Mucosa of stomach (tissue), 1 donor: ENCODE results near the gene LDLRAD3.
"Not testable (repeated sequence)": the region's sequence is repeated elsewhere in the genome, so short reads cannot be mapped to it uniquely, and the experiment has no call there.

Experiments used
- H3K27me3 ChIP-seq: one replicate; pipeline ENCODE4 v1.7.0; 2013; ENCODE audit warnings: mild to moderate bottlenecking, low read length; ENCODE audit not compliant: control insufficient read depth, insufficient read depth
- H3K36me3 ChIP-seq: one replicate; pipeline ENCODE4 v1.7.0; 2013; ENCODE audit warnings: low read length; ENCODE audit not compliant: control insufficient read depth, insufficient read depth
- H3K4me1 ChIP-seq: one replicate; pipeline ENCODE4 v1.7.0; 2013; ENCODE audit warnings: mild to moderate bottlenecking, low read length; ENCODE audit not compliant: control insufficient read depth, insufficient read depth
- H3K4me3 ChIP-seq: one replicate; pipeline ENCODE4 v1.7.0; 2013; ENCODE audit warnings: low read length
- H3K9ac ChIP-seq: one replicate; pipeline ENCODE4 v1.7.0; 2013; ENCODE audit warnings: mild to moderate bottlenecking, low read length, moderate library complexity
- H3K9me3 ChIP-seq: one replicate; pipeline ENCODE4 v1.7.0; 2013; ENCODE audit warnings: mild to moderate bottlenecking, low read length, moderate library complexity; ENCODE audit not compliant: control insufficient read depth
- donor health status: Pancreatic carcinoma.

LDLRAD3 gene, protein sequence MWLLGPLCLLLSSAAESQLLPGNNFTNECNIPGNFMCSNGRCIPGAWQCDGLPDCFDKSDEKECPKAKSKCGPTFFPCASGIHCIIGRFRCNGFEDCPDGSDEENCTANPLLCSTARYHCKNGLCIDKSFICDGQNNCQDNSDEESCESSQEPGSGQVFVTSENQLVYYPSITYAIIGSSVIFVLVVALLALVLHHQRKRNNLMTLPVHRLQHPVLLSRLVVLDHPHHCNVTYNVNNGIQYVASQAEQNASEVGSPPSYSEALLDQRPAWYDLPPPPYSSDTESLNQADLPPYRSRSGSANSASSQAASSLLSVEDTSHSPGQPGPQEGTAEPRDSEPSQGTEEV

DNA sequence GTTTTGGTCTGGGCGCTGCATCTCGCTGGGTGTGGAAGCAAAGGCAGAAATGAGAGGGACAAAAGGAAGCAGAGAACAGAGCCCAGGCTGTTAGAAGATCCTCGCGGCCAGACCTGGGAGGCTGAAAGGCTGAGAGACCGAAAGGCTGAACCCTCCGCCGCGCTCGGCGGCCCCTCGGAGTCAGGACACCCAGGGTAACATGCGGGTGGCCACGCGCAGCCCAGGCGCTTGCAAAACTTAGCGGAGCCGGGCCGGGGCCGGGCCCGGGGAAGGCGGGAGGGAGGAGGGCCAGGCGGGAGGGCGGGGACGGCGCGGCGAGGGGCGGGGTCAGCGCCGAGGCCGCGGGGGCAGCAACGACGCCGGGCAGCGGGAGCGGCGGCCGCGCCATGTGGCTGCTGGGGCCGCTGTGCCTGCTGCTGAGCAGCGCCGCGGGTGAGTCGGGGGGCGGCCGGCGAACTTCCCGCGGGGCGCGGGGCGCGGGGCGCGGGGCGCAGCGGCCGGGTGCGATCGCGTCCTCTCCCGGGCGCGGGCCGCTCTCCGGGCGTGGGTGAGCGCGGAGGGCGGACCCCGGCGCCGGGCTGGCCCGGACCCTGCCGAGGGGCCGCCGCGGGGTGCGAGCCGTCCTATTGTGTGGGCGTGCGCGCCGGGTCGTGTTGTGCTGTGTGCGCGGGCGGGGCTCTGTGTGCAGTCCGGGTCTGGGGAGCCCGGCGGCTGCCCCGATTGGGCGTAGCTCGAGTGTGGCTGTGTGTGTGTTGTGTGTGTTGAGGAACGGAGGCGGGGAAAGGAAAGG is at the start of gene LDLRAD3:
TSS of gene LDLRAD3 (plus strand) at position 350 of the 790 bp plus-strand sequence. CDS start at position 387, 37 bp downstream.
- H3K27me3 ChIP-seq, result peaks cover 23% of the 10 kb centered on the region
- peak within 1 kb of the TSS; percentile 42 for H3K9ac ChIP-seq
- peak within 1 kb of the TSS; percentile 21 for H3K4me3 ChIP-seq
- no peaks in the 10 kb centered on the region for H3K36me3 ChIP-seq
- H3K4me1 ChIP-seq, result peaks cover 5% of the 10 kb centered on the region
- no peaks in the 10 kb centered on the region for H3K9me3 ChIP-seq

DNA sequence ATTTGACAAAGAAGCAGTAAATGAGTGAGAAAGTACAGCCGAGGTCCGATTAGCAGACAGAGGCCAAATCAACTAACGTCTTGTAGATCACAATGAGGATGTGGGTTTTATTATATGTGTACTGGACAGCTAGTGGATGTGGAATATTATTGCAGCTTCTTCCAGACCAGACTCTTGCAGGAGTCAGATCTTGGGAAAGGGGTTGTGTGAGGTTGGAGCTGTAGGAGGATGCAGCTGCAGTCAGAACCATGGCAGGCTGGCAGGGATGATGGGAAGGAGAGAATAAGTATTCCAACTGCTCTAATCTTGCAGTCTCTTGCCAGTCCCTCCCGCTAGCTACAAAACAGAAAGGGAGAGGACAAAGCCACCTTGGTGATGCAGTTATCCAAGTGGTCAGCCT is 46.8 kb upstream of the LDLRAD3 start:
- Histone ChIP-seq H3K27me3 (no peaks in the 10 kb centered on the region), H3K4me1 (no peaks in the 10 kb centered on the region), H3K9ac (no peak overlapping the region), H3K36me3 (no peaks in the 10 kb centered on the region), H3K9me3 (no peaks in the 10 kb centered on the region), H3K4me3 (no peak overlapping the region)

DNA sequence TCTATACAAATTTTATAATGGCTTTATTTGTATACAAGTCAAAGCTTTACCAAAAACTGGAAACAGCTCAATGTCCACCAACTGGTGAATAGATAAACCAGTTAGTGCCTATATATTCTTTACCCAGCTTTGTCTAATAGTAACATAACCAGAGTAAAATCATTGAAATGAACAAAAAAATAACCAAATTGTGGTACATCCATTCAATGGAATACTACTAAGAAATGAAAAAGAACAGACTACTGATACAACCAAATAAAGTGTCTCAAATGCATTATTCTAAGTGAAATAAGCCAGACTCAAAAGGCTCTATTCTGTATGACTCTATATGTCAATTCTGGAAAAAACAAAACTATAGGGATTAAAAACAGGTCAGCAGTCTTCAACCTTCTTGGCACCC is 40.9 kb upstream of the LDLRAD3 start:
- no peak overlapping the region for H3K9ac ChIP-seq
- H3K4me3 ChIP-seq, result no peak overlapping the region
- H3K9me3 ChIP-seq, result no peaks in the 10 kb centered on the region
- H3K4me1 ChIP-seq, result no peaks in the 10 kb centered on the region
- no peaks in the 10 kb centered on the region for H3K36me3 ChIP-seq
- H3K27me3 ChIP-seq, result no peaks in the 10 kb centered on the region

DNA sequence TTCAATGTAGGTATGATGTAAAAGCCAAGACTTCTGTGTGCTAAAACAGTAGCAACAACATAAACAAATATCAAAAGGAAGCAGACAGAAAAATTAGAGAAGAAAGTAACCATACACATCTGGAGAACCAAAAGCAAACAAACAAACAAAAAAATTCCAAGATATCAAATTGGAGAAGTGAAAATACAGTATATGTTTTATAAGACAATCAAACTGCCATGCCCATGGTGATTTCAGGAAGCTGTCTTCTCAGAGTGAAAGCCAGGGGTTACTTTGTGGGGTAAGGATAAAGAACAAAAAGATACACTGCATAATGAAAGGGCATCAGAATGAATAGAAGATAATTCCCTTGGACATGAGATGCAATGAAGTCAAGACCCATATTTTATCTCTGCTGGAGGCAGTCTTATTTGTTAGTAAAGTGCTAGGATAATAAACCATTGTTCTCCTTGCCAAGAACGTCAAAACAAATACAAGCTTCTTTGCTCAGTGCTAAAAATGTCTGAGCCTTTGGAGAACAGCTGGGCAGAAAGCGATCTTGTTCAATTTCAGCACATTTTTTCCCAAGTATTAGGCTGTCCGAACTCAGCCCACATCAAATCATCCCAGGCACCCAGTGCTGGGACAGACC is 38.1 kb upstream of the LDLRAD3 start:
- no peak overlapping the region for H3K4me3 ChIP-seq
- H3K27me3 ChIP-seq, result no peaks in the 10 kb centered on the region
- no peaks in the 10 kb centered on the region for H3K4me1 ChIP-seq
- H3K9ac ChIP-seq, result no peak overlapping the region
- no peaks in the 10 kb centered on the region for H3K36me3 ChIP-seq
- H3K9me3 ChIP-seq, result no peaks in the 10 kb centered on the region

DNA sequence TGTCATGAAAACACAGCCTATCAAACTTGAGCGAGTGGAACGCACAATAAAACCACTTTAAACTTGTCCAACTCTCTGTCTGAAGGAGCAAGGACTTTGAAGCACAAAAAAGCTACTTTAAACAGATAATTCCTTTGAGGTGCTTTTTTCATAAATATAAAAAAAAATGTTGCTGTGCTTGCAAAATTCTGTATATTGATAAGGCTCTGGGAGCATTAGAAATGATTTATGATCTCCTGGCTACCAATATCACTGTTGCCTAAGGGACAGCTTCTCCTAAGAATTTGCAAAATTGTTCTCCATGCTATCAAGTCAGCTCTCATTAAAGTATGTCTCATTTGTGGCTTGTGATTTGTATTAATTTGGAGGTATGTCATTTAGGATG is 37.6 kb upstream of the LDLRAD3 start:
- H3K4me1 ChIP-seq, result no peaks in the 10 kb centered on the region
- no peaks in the 10 kb centered on the region for H3K9me3 ChIP-seq
- H3K9ac ChIP-seq, result no peak overlapping the region
- no peak overlapping the region for H3K4me3 ChIP-seq
- H3K36me3 ChIP-seq, result no peaks in the 10 kb centered on the region
- no peaks in the 10 kb centered on the region for H3K27me3 ChIP-seq

DNA sequence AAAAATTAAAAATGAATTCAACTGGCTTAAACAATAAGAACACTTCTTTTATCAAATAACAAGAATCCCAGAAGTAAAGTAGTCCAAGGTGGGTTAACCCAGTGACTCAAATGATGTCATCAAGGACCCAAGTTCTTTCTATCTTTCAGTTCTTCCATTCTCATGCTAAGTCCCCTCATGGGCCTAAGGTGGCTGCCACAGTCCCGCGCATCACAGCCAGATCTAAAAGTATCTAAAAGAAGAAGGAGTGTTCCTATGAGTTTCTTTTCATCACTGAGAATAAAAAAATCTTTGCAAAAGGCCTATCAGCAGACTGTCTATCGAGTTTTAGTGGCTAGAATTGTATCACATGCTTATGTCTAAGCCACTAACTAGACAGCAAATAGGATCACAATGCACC is 37.2 kb upstream of the LDLRAD3 start:
- no peaks in the 10 kb centered on the region for H3K36me3 ChIP-seq
- H3K4me3 ChIP-seq, result no peak overlapping the region
- H3K9me3 ChIP-seq, result no peaks in the 10 kb centered on the region
- H3K27me3 ChIP-seq, result no peaks in the 10 kb centered on the region
- H3K4me1 ChIP-seq, result no peaks in the 10 kb centered on the region
- H3K9ac ChIP-seq, result no peak overlapping the region

DNA sequence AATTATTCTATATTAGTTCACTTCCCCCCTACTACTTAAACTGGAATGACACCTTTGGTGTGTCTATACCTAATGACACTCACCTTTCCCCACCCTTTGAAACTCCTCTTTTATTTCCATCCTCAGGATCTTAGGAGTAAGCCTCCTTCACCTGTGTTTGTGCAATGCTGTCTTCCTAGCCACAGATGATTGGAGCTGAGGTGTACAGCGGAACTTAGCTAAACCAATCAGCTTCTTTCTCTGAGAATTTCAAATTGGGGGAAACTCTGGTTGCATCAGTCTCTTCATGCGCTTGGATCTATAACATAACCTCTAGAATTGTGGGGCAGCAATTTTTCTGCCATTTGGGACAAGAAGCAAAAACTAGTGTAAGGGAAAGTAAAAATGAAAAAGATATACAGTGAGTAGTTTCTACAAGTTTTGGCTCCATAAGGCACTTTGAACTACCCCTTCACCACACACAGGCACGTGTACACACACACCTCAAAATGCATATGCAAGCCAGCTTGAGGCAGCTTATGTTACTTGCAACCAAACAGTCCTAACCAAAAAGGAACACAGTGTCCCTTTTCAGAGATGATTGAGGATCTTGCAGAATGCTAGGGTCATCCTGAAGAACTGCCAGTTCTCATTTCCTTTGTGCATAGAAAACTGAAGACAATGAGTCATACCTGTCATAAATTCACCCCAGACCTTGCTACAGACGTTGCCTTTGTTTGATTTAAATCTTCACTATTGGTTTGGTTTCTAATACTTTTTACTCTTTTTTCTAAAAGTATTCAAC is 36.0 kb upstream of the LDLRAD3 start:
- H3K4me3 ChIP-seq, result no peak overlapping the region

DNA sequence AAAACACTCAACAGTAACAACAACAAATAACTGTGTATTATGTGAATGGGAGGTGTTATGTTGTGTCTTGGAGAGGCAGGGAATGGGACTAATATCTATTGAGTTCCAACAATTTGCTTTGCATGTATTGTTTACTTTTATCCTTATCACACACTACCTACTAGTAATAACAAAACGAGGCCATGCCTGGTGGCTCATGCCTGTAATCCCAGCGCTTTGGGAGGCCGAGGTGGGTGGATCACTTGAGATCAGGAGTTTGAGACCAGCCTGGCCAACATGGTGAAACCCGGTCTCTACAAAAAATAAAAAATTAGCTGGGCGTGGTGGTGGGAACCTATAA is 35.5 kb upstream of the LDLRAD3 start:
- not testable (repeated sequence) for H3K27me3 ChIP-seq, H3K9ac ChIP-seq, H3K4me1 ChIP-seq, H3K36me3 ChIP-seq, H3K9me3 ChIP-seq, H3K4me3 ChIP-seq

More for the DNA sequence above, 36.0 kb upstream of the LDLRAD3 start:
- Histone ChIP-seq H3K4me1 (no peaks in the 10 kb centered on the region), H3K36me3 (no peaks in the 10 kb centered on the region), H3K27me3 (no peaks in the 10 kb centered on the region), H3K9me3 (no peaks in the 10 kb centered on the region), H3K9ac (no peak overlapping the region)

DNA sequence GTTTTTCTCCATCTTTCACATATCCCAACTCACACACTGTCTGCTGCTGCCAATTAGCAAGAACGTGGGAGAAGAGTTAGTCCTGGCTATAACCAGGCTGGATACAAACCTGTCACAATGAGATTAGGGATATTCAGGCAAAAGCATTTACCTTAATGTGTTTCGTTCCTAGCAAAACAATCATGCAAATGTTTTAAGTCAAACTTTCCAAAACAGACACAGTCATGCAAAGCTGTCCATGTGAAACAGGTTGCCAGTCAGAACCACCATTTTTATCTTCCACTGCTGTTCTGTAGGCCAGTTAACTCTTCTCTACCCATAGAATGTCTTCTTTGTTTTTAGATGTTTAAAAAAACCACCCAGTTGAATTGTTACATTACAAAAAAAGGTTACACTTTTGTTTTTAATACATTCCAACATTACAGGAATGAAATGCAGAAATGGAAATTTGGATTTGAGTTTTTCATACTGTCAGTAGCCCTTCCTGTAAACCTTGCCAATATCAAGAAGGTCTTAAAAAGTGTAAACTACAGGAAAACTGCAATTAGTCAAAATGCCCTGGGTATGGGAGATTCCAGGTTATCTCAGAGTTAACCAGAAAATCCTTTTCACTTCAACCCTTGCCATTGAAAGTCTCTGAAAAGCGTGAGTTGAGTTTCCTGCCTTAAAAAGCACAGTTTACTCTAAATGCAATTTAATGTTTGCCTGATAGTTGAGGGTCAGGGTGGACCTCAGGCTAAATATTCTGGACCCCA is 34.2 kb upstream of the LDLRAD3 start:
- no peaks in the 10 kb centered on the region for H3K9me3 ChIP-seq
- H3K36me3 ChIP-seq, result no peaks in the 10 kb centered on the region
- no peak overlapping the region for H3K4me3 ChIP-seq
- no peak overlapping the region for H3K9ac ChIP-seq
- H3K27me3 ChIP-seq, result no peaks in the 10 kb centered on the region
- no peaks in the 10 kb centered on the region for H3K4me1 ChIP-seq

DNA sequence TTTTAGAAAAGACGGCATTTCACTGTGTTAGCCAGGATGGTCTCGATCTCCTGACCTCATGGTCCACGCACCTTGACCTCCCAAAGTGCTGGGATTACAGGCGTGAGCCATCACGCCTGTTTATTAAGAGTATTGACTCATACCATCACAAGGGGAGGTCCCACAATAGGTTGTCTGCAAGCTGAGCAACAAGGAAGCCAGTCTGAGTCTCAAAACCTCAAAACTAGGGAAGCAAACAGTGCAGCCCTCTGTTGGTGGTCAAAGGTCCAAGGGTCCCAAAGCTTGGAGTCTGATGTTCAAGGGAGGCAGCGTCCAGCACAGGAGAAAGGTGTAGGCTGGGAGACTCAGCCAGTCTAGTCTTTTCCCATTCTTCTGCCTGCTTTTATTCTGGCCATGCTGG is 32.8 kb upstream of the LDLRAD3 start:
- no peaks in the 10 kb centered on the region for H3K36me3 ChIP-seq
- no peak overlapping the region for H3K9ac ChIP-seq
- H3K27me3 ChIP-seq, result no peaks in the 10 kb centered on the region
- no peaks in the 10 kb centered on the region for H3K9me3 ChIP-seq
- no peaks in the 10 kb centered on the region for H3K4me1 ChIP-seq
- H3K4me3 ChIP-seq, result no peak overlapping the region

DNA sequence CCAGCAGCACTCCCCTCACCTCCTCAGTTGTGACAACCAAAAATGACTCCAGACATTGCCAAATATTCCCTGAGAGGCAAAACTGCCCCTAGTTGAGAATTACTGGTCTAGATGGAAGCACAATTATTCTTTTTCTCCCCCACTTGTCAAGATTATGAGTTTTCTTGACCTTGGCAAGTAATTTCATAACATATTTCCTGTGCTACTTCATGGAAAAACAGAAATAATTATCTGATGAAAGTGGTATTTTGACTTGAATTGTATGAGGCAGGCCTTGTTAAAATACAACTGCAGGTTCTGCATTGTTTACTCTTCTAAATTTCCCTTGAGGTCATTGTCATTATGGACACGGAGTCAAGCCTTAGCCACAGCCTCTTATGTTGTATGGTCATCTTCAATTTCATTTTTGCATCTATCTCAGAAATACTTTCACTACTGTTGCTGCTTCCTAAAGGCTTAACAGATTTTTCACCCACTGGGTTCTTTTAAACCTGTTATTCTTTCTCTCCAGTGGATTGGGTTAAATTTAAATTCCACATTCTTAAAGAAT is 32.2 kb upstream of the LDLRAD3 start:
- H3K9me3 ChIP-seq, result no peaks in the 10 kb centered on the region
- no peaks in the 10 kb centered on the region for H3K4me1 ChIP-seq
- no peak overlapping the region for H3K9ac ChIP-seq
- no peaks in the 10 kb centered on the region for H3K27me3 ChIP-seq
- H3K4me3 ChIP-seq, result no peak overlapping the region
- no peaks in the 10 kb centered on the region for H3K36me3 ChIP-seq
